HG02884 (cell line): ENCODE measurements around the gene OSBPL2.

Source experiments
- ATAC-seq: cut with Tn5 transposase; IDR thresholded peaks from one replicate; pipeline ENCODE4 v1.9.1; 2021; ENCODE audit warnings: mild to moderate bottlenecking, moderate library complexity; ENCODE audit not compliant: unreplicated experiment

OSBPL2 gene

GRCh38 chr20:62308102-62308822, 69.9 kb downstream of the OSBPL2 start:
- ATAC-seq: no peak

GRCh38 chr20:62309198-62309944, 71.0 kb downstream of the OSBPL2 start:
- no peak for ATAC-seq

- no peak for ATAC-seq
These were observed 71.8 kb downstream of the OSBPL2 start for GRCh38 chr20:62309947-62310756.

- ATAC-seq: no peak
These were observed 72.4 kb downstream of the OSBPL2 start for GRCh38 chr20:62310757-62311121.

GRCh38 chr20:62311150-62311549, 72.8 kb downstream of the OSBPL2 start:
- no peak for ATAC-seq

- ATAC-seq: no peak
These were observed 73.7 kb downstream of the OSBPL2 start for GRCh38 chr20:62311832-62312661.

- no peak for ATAC-seq
These were observed 74.3 kb downstream of the OSBPL2 start for GRCh38 chr20:62312662-62312977.

- no peak for ATAC-seq
These were observed 74.7 kb downstream of the OSBPL2 start for GRCh38 chr20:62313021-62313420.

- no peak for ATAC-seq
These were observed 75.4 kb downstream of the OSBPL2 start for GRCh38 chr20:62313460-62314338.

GRCh38 chr20:62314339-62314638, 76.0 kb downstream of the OSBPL2 start:
- no peak for ATAC-seq

GRCh38 chr20:62314711-62315302, 76.5 kb downstream of the OSBPL2 start:
- no peak for ATAC-seq

GRCh38 chr20:62315773-62316172, 77.5 kb downstream of the OSBPL2 start:
- no peak for ATAC-seq

GRCh38 chr20:62316331-62317166, 78.2 kb downstream of the OSBPL2 start:
- ATAC-seq: no peak

GRCh38 chr20:62317167-62317655, 78.9 kb downstream of the OSBPL2 start:
- no peak for ATAC-seq

GRCh38 chr20:62318400-62319345, 80.4 kb downstream of the OSBPL2 start:
- ATAC-seq: no peak

GRCh38 chr20:62319346-62319909, 81.1 kb downstream of the OSBPL2 start:
- ATAC-seq: no peak
